MCF 10A (cell line): ENCODE results near the gene HNMT. TPM values are rescaled to one million over a fixed set of nuclear protein-coding genes. Genes with fewer than 3 reads are reported as not detected.

Experiments
- BruUV-seq: library from RNA; stranded (reverse); fragments of 400-500 nt; replicated peaks from 2 replicates; lab custom pipeline; 2021; lab: Mats Ljungman, UMichigan
- CTCF ChIA-PET: fragments of 300-600 bp; sonication (Branson Sonifier 250); formaldehyde crosslinking; extraction: SDS; loops from one replicate; lab custom pipeline; 2021; ENCODE audit warnings: antibody characterized with exemption, inconsistent platforms; lab: Yijun Ruan, JAX
- POLR2A ChIA-PET: fragments of 300-600, 350-650 bp; sonication (Branson Sonifier 250); formaldehyde crosslinking; extraction: SDS; loops from one replicate; lab custom pipeline; 2020; ENCODE audit warnings: antibody characterized with exemption, inconsistent platforms; lab: Yijun Ruan, JAX
- DNase-seq: peaks from one replicate; pipeline ENCODE4 v3.0.0-alpha.2; 2018; ENCODE audit not compliant: unreplicated experiment
- H3K27ac Mint-ChIP-seq: one replicate; pipeline ENCODE4 v1.8.0; 2022; ENCODE audit warnings: mild to moderate bottlenecking, low read depth, mixed read lengths; ENCODE audit not compliant: unreplicated experiment
- H3K27me3 Mint-ChIP-seq: one replicate; pipeline ENCODE4 v1.8.0; 2022; ENCODE audit warnings: mixed read lengths; ENCODE audit not compliant: insufficient read depth, unreplicated experiment
- H3K36me3 Mint-ChIP-seq: one replicate; pipeline ENCODE4 v1.8.0; 2022; ENCODE audit warnings: mild to moderate bottlenecking, moderate library complexity, mixed read lengths; ENCODE audit not compliant: insufficient read depth, unreplicated experiment
- H3K4me1 Mint-ChIP-seq: one replicate; pipeline ENCODE4 v1.8.0; 2022; ENCODE audit warnings: mixed read lengths; ENCODE audit not compliant: insufficient read depth, unreplicated experiment
- H3K4me3 Mint-ChIP-seq: one replicate; pipeline ENCODE4 v1.8.0; 2022; ENCODE audit warnings: mild to moderate bottlenecking, moderate library complexity, mixed read lengths; ENCODE audit not compliant: unreplicated experiment
- H3K9me3 Mint-ChIP-seq: one replicate; pipeline ENCODE4 v1.8.0; 2022; ENCODE audit warnings: mixed read lengths; ENCODE audit not compliant: unreplicated experiment
- intact Hi-C: fragments of 100-400 bp; cut with micrococcal nuclease; formaldehyde crosslinking; loops from 2 replicates; pipeline ENCODE4 v1.14.1; 2022
- total RNA-seq: library from RNA; stranded (reverse); gene quantifications from 2 replicates; pipeline ENCODE4 v1.2.3, GENCODE V29; 2022
- TF ChIP-seq, protein P1 (sequence below): fragments of 200-600 bp; IDR thresholded peaks from one replicate; pipeline ENCODE4 v1.8.0; 2022; ENCODE audit warnings: antibody characterized with exemption, mild to moderate bottlenecking; ENCODE audit not compliant: unreplicated experiment

The HNMT gene
- total RNA-seq, 1 experiment from 2014 or later: 0.28 TPM

DNA sequence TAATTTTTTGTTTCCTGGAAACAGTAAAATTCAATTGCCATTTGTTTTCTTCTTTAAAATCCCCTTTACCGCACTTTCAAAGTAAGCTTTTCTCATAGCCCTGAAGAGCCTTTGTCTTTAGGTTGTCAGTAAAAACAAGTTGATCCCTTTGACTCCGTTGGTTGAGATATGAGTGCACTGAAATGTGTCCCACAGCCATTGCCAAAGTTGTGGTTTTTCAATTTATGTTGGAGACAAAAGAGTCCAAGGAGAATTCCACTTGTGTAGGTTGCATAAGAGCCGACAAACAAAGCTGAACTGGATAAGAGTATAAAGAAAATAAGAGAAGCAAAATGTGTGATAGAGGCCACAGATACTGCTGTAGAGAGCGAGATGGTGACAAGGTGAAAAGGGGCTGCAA is 26.1 kb upstream of the HNMT start:
- POLR2A ChIA-PET: no interaction called here
- CTCF ChIA-PET: interaction anchor here (0.6 to 1.2 kb wide), 4 partner anchors 202 to 1024 kb away, joined by 3 to 4 read pairs (median 3); no protein-coding TSS in a partner anchor
- H3K27me3 Mint-ChIP-seq: no peaks in the 10 kb centered on the region
- DNase-seq: peak; percentile 36
- BruUV-seq: no TSS peak
- no peaks in the 10 kb centered on the region for H3K9me3 Mint-ChIP-seq
- H3K4me1 Mint-ChIP-seq: peaks cover 15% of the 10 kb centered on the region
- TF ChIP-seq, protein P1, sequence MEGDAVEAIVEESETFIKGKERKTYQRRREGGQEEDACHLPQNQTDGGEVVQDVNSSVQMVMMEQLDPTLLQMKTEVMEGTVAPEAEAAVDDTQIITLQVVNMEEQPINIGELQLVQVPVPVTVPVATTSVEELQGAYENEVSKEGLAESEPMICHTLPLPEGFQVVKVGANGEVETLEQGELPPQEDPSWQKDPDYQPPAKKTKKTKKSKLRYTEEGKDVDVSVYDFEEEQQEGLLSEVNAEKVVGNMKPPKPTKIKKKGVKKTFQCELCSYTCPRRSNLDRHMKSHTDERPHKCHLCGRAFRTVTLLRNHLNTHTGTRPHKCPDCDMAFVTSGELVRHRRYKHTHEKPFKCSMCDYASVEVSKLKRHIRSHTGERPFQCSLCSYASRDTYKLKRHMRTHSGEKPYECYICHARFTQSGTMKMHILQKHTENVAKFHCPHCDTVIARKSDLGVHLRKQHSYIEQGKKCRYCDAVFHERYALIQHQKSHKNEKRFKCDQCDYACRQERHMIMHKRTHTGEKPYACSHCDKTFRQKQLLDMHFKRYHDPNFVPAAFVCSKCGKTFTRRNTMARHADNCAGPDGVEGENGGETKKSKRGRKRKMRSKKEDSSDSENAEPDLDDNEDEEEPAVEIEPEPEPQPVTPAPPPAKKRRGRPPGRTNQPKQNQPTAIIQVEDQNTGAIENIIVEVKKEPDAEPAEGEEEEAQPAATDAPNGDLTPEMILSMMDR: no peak
- no peak overlapping the region for H3K27ac Mint-ChIP-seq
- intact Hi-C loops: no loop called here
- no peak overlapping the region for H3K4me3 Mint-ChIP-seq
- no peaks in the 10 kb centered on the region for H3K36me3 Mint-ChIP-seq

DNA sequence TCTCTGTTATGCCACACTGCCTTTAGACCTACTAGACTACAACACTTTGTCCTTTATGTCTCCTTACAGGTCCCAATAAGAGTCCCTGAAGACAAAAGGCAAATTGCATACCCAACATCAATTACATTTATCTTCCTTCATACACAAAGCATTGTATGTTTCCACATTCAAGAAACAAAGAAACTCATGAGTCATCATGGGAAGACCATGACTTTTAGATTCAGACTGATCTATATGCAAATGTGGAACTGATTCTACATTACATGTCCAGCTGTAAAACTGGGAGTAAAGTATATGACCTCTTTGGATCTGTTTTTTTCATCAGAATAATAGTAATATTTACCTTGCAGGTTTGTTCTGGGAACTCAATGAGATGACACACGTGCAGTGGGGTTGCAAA is 25.2 kb upstream of the HNMT start:
- H3K4me1 Mint-ChIP-seq: peaks cover 15% of the 10 kb centered on the region
- intact Hi-C loops: no loop called here
- no peak for DNase-seq
- no peak overlapping the region for H3K27ac Mint-ChIP-seq
- CTCF ChIA-PET: interaction anchor here (1.2 kb wide), 1 partner anchor 888 kb away, joined by 3 read pairs; no protein-coding TSS in a partner anchor
- POLR2A ChIA-PET: interaction anchor here (0.5 kb wide), 1 partner anchor 133 kb away, joined by 3 read pairs; no protein-coding TSS in a partner anchor
- BruUV-seq: no TSS peak
- H3K36me3 Mint-ChIP-seq: no peaks in the 10 kb centered on the region
- H3K4me3 Mint-ChIP-seq: no peak overlapping the region
- no peaks in the 10 kb centered on the region for H3K27me3 Mint-ChIP-seq
- TF ChIP-seq, protein P1: no peak
- H3K9me3 Mint-ChIP-seq: no peaks in the 10 kb centered on the region

DNA sequence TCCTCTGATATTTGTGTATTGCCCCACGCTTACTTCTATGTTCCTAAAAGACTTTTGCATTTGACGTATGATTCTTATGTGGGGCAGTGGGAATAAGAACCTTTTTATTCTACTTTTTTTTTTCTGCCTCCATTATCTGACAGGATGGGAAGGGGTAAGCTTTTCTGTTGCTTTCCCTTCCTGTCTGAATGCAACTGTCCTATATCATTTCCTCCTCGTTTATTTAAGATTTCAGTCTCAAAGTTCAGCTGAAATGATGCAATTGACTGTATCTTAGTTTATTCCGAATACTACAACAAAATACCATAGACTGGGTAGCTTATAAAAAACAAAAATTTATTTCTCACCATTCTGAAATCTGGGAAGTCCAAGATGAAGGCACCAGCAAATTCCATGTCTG is 24.1 kb upstream of the HNMT start:
- H3K27ac Mint-ChIP-seq: no peak overlapping the region
- intact Hi-C loops: loop anchor here (10.0 kb wide), 1 partner anchor 565 kb away; the partner anchor contains the start of gene SPOPL
- POLR2A ChIA-PET: no interaction called here

DNA sequence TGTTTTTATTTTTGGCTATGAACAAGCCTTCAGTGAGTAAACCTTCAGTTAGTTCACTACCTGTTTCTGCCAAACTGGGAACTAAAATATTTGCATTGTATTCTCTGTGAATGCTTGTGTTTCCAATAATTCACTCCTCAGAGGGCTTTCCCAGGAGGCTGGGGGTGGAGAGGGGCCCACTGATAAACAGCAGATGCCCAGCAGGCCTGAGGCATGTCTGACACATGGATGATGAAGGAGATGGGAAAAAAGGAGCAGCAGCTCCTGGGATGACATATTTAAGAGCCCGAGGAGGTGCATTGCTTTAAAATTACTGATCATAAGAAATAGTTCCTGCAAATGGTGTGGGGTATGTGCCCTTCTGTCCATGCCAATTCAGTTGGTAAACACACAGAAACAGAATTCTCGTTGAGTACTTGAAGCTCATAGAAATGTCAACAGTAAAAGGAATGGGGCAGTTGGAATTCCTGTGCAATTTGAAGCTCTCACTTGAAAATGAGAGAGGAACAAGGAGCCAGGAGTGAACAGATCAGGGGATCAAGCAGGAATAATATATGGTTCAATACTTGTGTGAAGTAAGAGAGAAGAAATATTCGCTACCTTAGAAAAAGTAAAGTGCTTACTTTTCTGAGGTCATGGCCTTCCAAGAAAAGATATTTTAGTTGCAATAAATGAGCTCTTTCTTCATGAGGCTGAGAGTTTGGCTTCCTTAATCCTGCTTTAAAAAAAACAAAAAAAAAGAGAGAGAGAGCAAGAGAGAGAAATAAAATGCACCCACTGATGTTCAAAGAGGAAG is 22.0 kb upstream of the HNMT start:
- ChIA-PET CTCF (interaction anchor here (0.6 to 2.2 kb wide), 3 partner anchors 14 to 845 kb away, joined by 3 to 12 read pairs (median 3); no protein-coding TSS in a partner anchor), POLR2A (no interaction called here)
- BruUV-seq: no TSS peak
- no peaks in the 10 kb centered on the region for H3K36me3 Mint-ChIP-seq
- H3K27ac Mint-ChIP-seq: no peak overlapping the region
- DNase-seq: no peak
- peaks cover 10% of the 10 kb centered on the region for H3K4me1 Mint-ChIP-seq
- intact Hi-C loops: loop anchor here (10.0 kb wide), 1 partner anchor 563 kb away; the partner anchor contains the start of gene SPOPL
- no peak overlapping the region for H3K4me3 Mint-ChIP-seq
- H3K9me3 Mint-ChIP-seq: no peaks in the 10 kb centered on the region
- TF ChIP-seq, protein P1: no peak
- no peaks in the 10 kb centered on the region for H3K27me3 Mint-ChIP-seq

More for the DNA sequence above, 24.1 kb upstream of the HNMT start:
- H3K4me3 Mint-ChIP-seq: no peak overlapping the region
- peaks cover 15% of the 10 kb centered on the region for H3K4me1 Mint-ChIP-seq
- H3K36me3 Mint-ChIP-seq: no peaks in the 10 kb centered on the region
- H3K9me3 Mint-ChIP-seq: no peaks in the 10 kb centered on the region
- no TSS peak for BruUV-seq
- TF ChIP-seq, protein P1: no peak
- DNase-seq: no peak
- CTCF ChIA-PET: interaction anchor here (0.6 kb wide), 1 partner anchor 1357 kb away, joined by 5 read pairs; no protein-coding TSS in a partner anchor
- H3K27me3 Mint-ChIP-seq: no peaks in the 10 kb centered on the region
